B cell (primary cell): Measurements from ENCODE around the gene KIRREL1. TPM values are rescaled to one million over a fixed set of nuclear protein-coding genes. Genes with fewer than 3 reads are reported as not detected.

Experiments used
- ATAC-seq: fragments of 200-7000 bp; cut with Tn5 transposase; one replicate; pipeline ENCODE4 v1.10.0; 2021; ENCODE audit warnings: low read depth, mild to moderate bottlenecking, moderate number of reproducible peaks, moderate library complexity
- CTCF ChIA-PET: fragments of 350-600 bp; sonication (Branson Sonifier 250); formaldehyde crosslinking; loops from one replicate; lab custom pipeline; 2021; ENCODE audit warnings: antibody characterized with exemption, inconsistent platforms; lab: Charles Lee
- POLR2A ChIA-PET: fragments of 350-600 bp; sonication (Branson Sonifier 250); formaldehyde crosslinking; loops from one replicate; lab custom pipeline; 2021; ENCODE audit warnings: antibody characterized with exemption; lab: Charles Lee
- DNase-seq: peaks from one replicate; pipeline ENCODE4 v3.0.0; 2013
- H2AFZ ChIP-seq: 2 replicates; pipeline ENCODE4 v1.6.1; 2012; ENCODE audit warnings: mild to moderate bottlenecking, low read depth, low read length; ENCODE audit not compliant: insufficient read depth, poor library complexity, severe bottlenecking
- H3K27ac ChIP-seq, 2 donors: 1 replicate in 1 of 2; 2 replicates in 1 of 2; pipeline ENCODE4 v1.5.1; 2012 to 2013; ENCODE audit warnings: low read length in 2 of 2, mild to moderate bottlenecking in 2 of 2, moderate library complexity in 1 of 2
- H3K27me3 ChIP-seq, 4 experiments: fragments of 200-600 bp in 1 of 4; sonication (generic) in 1 of 4; replicated peaks in 1 of 4; 1 replicate in 2 of 4; 2 replicates in 2 of 4; pipeline versions ENCODE4 v1.6.1 to v1.7.0; 2013 to 2016; ENCODE audit warnings: low read length in 3 of 4, mild to moderate bottlenecking in 2 of 4, mixed read lengths in 1 of 4, moderate library complexity in 1 of 4; ENCODE audit not compliant: insufficient read depth in 4 of 4, control insufficient read depth in 3 of 4; ENCODE audit errors: control extremely low read depth in 1 of 4
- H3K36me3 ChIP-seq, 2 experiments: replicated peaks in 1 of 2; 1 replicate in 1 of 2; 2 replicates in 1 of 2; pipeline versions ENCODE4 v1.6.1 to v1.7.1; 2013; ENCODE audit warnings: low read length in 1 of 2; ENCODE audit not compliant: insufficient read depth in 2 of 2, control insufficient read depth in 1 of 2; ENCODE audit errors: control extremely low read depth in 1 of 2, extremely low read depth in 1 of 2
- H3K4me1 ChIP-seq, 2 donors: fragments of 200-600 bp in 1 of 2; sonication (generic) in 1 of 2; 1 replicate in 1 of 2; 2 replicates in 1 of 2; pipeline versions ENCODE4 v1.5.1 to v1.6.1; 2013 to 2017; ENCODE audit warnings: low read length in 2 of 2; ENCODE audit not compliant: control insufficient read depth in 2 of 2, insufficient read depth in 2 of 2
- H3K4me2 ChIP-seq: replicated peaks from 2 replicates; pipeline ENCODE3; 2012; ENCODE audit warnings: mild to moderate bottlenecking, low read depth, low read length; ENCODE audit not compliant: poor library complexity, severe bottlenecking
- H3K4me3 ChIP-seq, 5 experiments: fragments of 200-600 bp in 1 of 5; sonication (generic) in 1 of 5; 1 replicate in 3 of 5; 2 replicates in 2 of 5; pipeline versions ENCODE4 v1.5.1 to v1.7.0; 2011 to 2016; ENCODE audit warnings: low read length in 4 of 5, mild to moderate bottlenecking in 4 of 5, low read depth in 2 of 5, control low read depth in 1 of 5, moderate library complexity in 1 of 5; ENCODE audit not compliant: insufficient read depth in 1 of 5; ENCODE audit errors: control extremely low read depth in 1 of 5, extremely low read depth in 1 of 5
- H3K79me2 ChIP-seq: fragments of 200-600 bp; sonication (generic); one replicate; pipeline ENCODE4 v1.6.0; 2016; ENCODE audit warnings: low read length; ENCODE audit not compliant: control insufficient read depth, insufficient read depth
- H3K9ac ChIP-seq: fragments of 200-600 bp; sonication (generic); 2 replicates; pipeline ENCODE4 v1.6.1; 2017; ENCODE audit warnings: mild to moderate bottlenecking, low read length, moderate library complexity
- H3K9me3 ChIP-seq, 3 donors: one replicate each; pipeline versions ENCODE4 v1.6.1 to v1.7.1; 2013; ENCODE audit warnings: low read length in 2 of 3; ENCODE audit not compliant: control insufficient read depth in 2 of 3, insufficient read depth in 1 of 3; ENCODE audit errors: control extremely low read depth in 1 of 3
- H4K20me1 ChIP-seq: 2 replicates; pipeline ENCODE4 v1.6.0; 2012; ENCODE audit warnings: mild to moderate bottlenecking, low read length; ENCODE audit not compliant: insufficient read depth, control insufficient read depth, poor library complexity, severe bottlenecking
- H3K27ac Mint-ChIP-seq: one replicate; pipeline ENCODE4 v1.8.0; 2021; ENCODE audit warnings: mixed read lengths
- H3K27me3 Mint-ChIP-seq: one replicate; pipeline ENCODE4 v1.8.0; 2021; ENCODE audit warnings: mixed read lengths
- H3K4me1 Mint-ChIP-seq: one replicate; pipeline ENCODE4 v1.8.0; 2021; ENCODE audit warnings: mixed read lengths
- H3K4me3 Mint-ChIP-seq: one replicate; pipeline ENCODE4 v1.8.0; 2021; ENCODE audit warnings: mixed read lengths
- H3K9me3 Mint-ChIP-seq: one replicate; pipeline ENCODE4 v1.8.0; 2022; ENCODE audit warnings: mixed read lengths; ENCODE audit not compliant: insufficient read depth
- CTCF ChIP-seq: fragments of 200-600 bp; IDR thresholded peaks from one replicate; pipeline ENCODE4 v1.8.0; 2022; ENCODE audit warnings: antibody characterized with exemption, mild to moderate bottlenecking
- EZH2 ChIP-seq: IDR thresholded peaks from 2 replicates; pipeline ENCODE4 v1.6.1; 2012; ENCODE audit warnings: borderline replicate concordance, low read depth, mild to moderate bottlenecking, moderate library complexity, low read length; ENCODE audit not compliant: insufficient read depth, poor library complexity, severe bottlenecking
- WGBS: methylation state at CpG from one replicate; pipeline ENCODE4 v1.1.5; 2013; ENCODE audit warnings: missing lambda C conversion rate; ENCODE audit not compliant: insufficient coverage; 5-methylcytosine and 5-hydroxymethylcytosine counted together
- intact Hi-C: fragments of 100-400 bp; cut with micrococcal nuclease; formaldehyde crosslinking; loops from one replicate; pipeline ENCODE4 v1.10.0; 2022
- polyA plus RNA-seq: library from polyadenylated mRNA; depleted of rRNA; stranded (reverse); fragments of >200 nt; gene quantifications from 2 replicates; pipeline ENCODE4 v1.2.3, GENCODE V29; 2012
- total RNA-seq, 2 donors: library from RNA; stranded (reverse); fragments of 120-200 nt in 1 of 2; gene quantifications; 1 replicate in 1 of 2; 2 replicates in 1 of 2; pipeline versions ENCODE4 v1.2.3 to v1.2.4, GENCODE V29; 2013 to 2022

KIRREL1 gene
- total and polyA plus RNA-seq, 2 donors (not counting 1 experiment from before 2014, with no cell fraction given): not detected

DNA sequence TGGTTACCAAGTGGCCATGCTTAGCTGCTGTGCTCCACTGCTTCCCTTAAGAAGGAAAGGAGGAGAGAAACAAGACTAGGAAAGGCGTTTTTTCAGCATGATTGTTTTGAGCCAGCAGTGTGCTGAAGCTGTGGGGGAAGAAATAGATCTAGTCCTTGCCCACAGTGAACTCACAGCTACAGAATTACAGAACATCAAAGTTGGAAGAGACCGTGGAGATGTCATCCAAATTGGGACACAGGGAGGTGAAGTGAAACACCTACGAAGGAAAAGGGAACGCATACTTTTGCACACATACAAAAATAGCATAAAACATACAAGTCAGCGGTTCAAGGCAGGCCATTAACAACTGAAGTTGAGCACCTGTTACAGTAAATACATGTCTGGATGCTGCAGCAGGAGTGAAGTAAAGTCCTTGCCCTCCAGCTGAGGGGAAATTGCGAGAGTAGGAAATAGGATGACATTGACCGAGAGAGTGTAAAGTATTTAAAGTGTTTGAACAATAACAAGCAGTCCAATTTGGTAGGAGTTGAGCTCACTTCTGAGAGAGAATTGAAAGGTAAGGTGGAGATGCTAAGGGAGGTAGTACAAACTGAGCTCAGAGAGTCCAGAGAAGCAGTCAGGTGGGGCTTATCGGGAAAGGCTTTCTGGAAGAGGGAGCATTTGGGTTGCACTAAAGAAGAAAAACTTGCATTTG, 55.1 kb downstream of the KIRREL1 start:
- Mint-ChIP-seq H3K4me3 (no peak overlapping the region), H3K4me1 (no peaks in the 10 kb centered on the region), H3K27ac (no peak overlapping the region), H3K9me3 (no peaks in the 10 kb centered on the region), H3K27me3 (peaks cover 44% of the 10 kb centered on the region)
- Histone ChIP-seq H3K27me3 (peaks cover 0 to 10% (median 4%) of the 10 kb centered on the region in 4 experiments), H3K9ac (no peak overlapping the region), H3K4me3 (no peak overlapping the region), H3K27ac (no peak overlapping the region), H4K20me1 (no peaks in the 10 kb centered on the region), H3K36me3 (no peaks in the 10 kb centered on the region), H3K79me2 (no peaks in the 10 kb centered on the region), H3K4me1 (no peaks in the 10 kb centered on the region), H3K4me2 (no peak overlapping the region), H2AFZ (no peak overlapping the region), H3K9me3 (no peaks in the 10 kb centered on the region)
- no peak for TF ChIP-seq CTCF
- ChIA-PET CTCF (interaction anchor here (1.0 kb wide), 1 partner anchor 9 kb away, joined by 3 read pairs; no protein-coding TSS in a partner anchor), POLR2A (no interaction called here)
- 86% methylated on average over 4 of the region's 8 CpGs for WGBS
- DNase-seq (no peak), ATAC-seq (no peak)
- intact Hi-C loops: no loop called here

- WGBS: 87% methylated on average over 5 of the region's 5 CpGs
- Histone ChIP-seq H3K79me2 (no peaks in the 10 kb centered on the region), H3K36me3 (no peaks in the 10 kb centered on the region), H3K9me3 (no peaks in the 10 kb centered on the region), H3K9ac (no peak overlapping the region), H2AFZ (no peak overlapping the region), H3K27me3 (peaks cover 0 to 7% (median 3%) of the 10 kb centered on the region in 4 experiments), H4K20me1 (no peaks in the 10 kb centered on the region), H3K4me2 (no peak overlapping the region), H3K4me1 (no peaks in the 10 kb centered on the region), H3K4me3 (no peak overlapping the region), H3K27ac (no peak overlapping the region)
- Mint-ChIP-seq H3K27me3 (peaks cover 42% of the 10 kb centered on the region), H3K27ac (no peak overlapping the region), H3K9me3 (no peaks in the 10 kb centered on the region), H3K4me1 (no peaks in the 10 kb centered on the region), H3K4me3 (no peak overlapping the region)
- intact Hi-C loops: no loop called here
- ChIA-PET CTCF (no interaction called here), POLR2A (no interaction called here)
- DNase-seq (no peak), ATAC-seq (no peak)
- TF ChIP-seq EZH2: no peak
- no peak for TF ChIP-seq CTCF
Measured at GRCh38 chr1:158049853-158050252, 56.4 kb downstream of the KIRREL1 start.
